Measurements from ENCODE around the gene SNX27.

SNX27 gene

GRCh38 chr1:151620286-151620685 lies 8.4 kb downstream of the SNX27 start:
- Histone ChIP-seq H2AFZ (ENCODE audit: low read depth) (no peak overlapping the region), H3K4me3 (IDR thresholded peaks at IDR 0.05; ENCODE audit: insufficient read depth, low read depth, low read length) (no peak overlapping the region), H3K27me3 (ENCODE audit: insufficient read depth, low read depth) (no peaks in the 10 kb centered on the region), H3K4me2 (no peak overlapping the region), H3K9ac (no peak overlapping the region), H3K27ac (no peak overlapping the region), H3K79me2 (ENCODE audit: insufficient read depth, low read depth) (peaks cover 72% of the 10 kb centered on the region), H3K4me1 (ENCODE audit: low read depth, poor library complexity, severe bottlenecking) (peaks cover 47% of the 10 kb centered on the region), H4K20me1 (ENCODE audit: insufficient read depth) (no peaks in the 10 kb centered on the region), H3K36me3 (ENCODE audit: insufficient read depth) (no peaks in the 10 kb centered on the region)
- TF ChIP-seq CTCF (conservative IDR thresholded peaks at IDR 0.05; ENCODE audit: low read depth, low read length): no peak

- H3K4me1 ChIP-seq (ENCODE audit: low read depth, poor library complexity, severe bottlenecking): peaks cover 47% of the 10 kb centered on the region
- no peaks in the 10 kb centered on the region for H3K36me3 ChIP-seq (ENCODE audit: insufficient read depth)
- no peak for TF ChIP-seq CTCF (conservative IDR thresholded peaks at IDR 0.05; ENCODE audit: low read depth, low read length)
- H4K20me1 ChIP-seq (ENCODE audit: insufficient read depth): no peaks in the 10 kb centered on the region
- H3K79me2 ChIP-seq (ENCODE audit: insufficient read depth, low read depth): peaks cover 61% of the 10 kb centered on the region
- no peak overlapping the region for H3K4me3 ChIP-seq (IDR thresholded peaks at IDR 0.05; ENCODE audit: insufficient read depth, low read depth, low read length)
- no peak overlapping the region for H3K4me2 ChIP-seq
- no peak overlapping the region for H3K9ac ChIP-seq
- no peak overlapping the region for H2AFZ ChIP-seq (ENCODE audit: low read depth)
- 0 out of 2 replicates have a peak overlapping the region, but pooled peaks have one; percentile 9 for H3K27ac ChIP-seq
- no peaks in the 10 kb centered on the region for H3K27me3 ChIP-seq (ENCODE audit: insufficient read depth, low read depth)
Measured at GRCh38 chr1:151621351-151621750, 9.5 kb downstream of the SNX27 start.

- Histone ChIP-seq H3K36me3 (ENCODE audit: insufficient read depth) (no peaks in the 10 kb centered on the region), H3K4me2 (no peak overlapping the region), H2AFZ (ENCODE audit: low read depth) (no peak overlapping the region), H3K4me1 (ENCODE audit: low read depth, poor library complexity, severe bottlenecking) (peaks cover 28% of the 10 kb centered on the region), H3K79me2 (ENCODE audit: insufficient read depth, low read depth) (peaks cover 38% of the 10 kb centered on the region), H3K4me3 (IDR thresholded peaks at IDR 0.05; ENCODE audit: insufficient read depth, low read depth, low read length) (no peak overlapping the region), H3K27ac (no peak overlapping the region), H4K20me1 (ENCODE audit: insufficient read depth) (no peaks in the 10 kb centered on the region), H3K9ac (no peak overlapping the region), H3K27me3 (ENCODE audit: insufficient read depth, low read depth) (no peaks in the 10 kb centered on the region)
- no peak for TF ChIP-seq CTCF (conservative IDR thresholded peaks at IDR 0.05; ENCODE audit: low read depth, low read length)
Measured at GRCh38 chr1:151624783-151625182, 12.9 kb downstream of the SNX27 start.

- H3K4me2 ChIP-seq: no peak overlapping the region
- H3K27ac ChIP-seq: no peak overlapping the region
- no peaks in the 10 kb centered on the region for H4K20me1 ChIP-seq (ENCODE audit: insufficient read depth)
- H3K4me3 ChIP-seq (IDR thresholded peaks at IDR 0.05; ENCODE audit: insufficient read depth, low read depth, low read length): no peak overlapping the region
- no peak overlapping the region for H2AFZ ChIP-seq (ENCODE audit: low read depth)
- H3K36me3 ChIP-seq (ENCODE audit: insufficient read depth): no peaks in the 10 kb centered on the region
- H3K27me3 ChIP-seq (ENCODE audit: insufficient read depth, low read depth): no peaks in the 10 kb centered on the region
- H3K79me2 ChIP-seq (ENCODE audit: insufficient read depth, low read depth): peaks cover 20% of the 10 kb centered on the region
- no peak for TF ChIP-seq CTCF (conservative IDR thresholded peaks at IDR 0.05; ENCODE audit: low read depth, low read length)
- H3K9ac ChIP-seq: no peak overlapping the region
- H3K4me1 ChIP-seq (ENCODE audit: low read depth, poor library complexity, severe bottlenecking): peaks cover 7% of the 10 kb centered on the region
Measured at GRCh38 chr1:151626740-151627334, 15.0 kb downstream of the SNX27 start.
